Measurements from ENCODE around the gene SETD2.

DNA sequence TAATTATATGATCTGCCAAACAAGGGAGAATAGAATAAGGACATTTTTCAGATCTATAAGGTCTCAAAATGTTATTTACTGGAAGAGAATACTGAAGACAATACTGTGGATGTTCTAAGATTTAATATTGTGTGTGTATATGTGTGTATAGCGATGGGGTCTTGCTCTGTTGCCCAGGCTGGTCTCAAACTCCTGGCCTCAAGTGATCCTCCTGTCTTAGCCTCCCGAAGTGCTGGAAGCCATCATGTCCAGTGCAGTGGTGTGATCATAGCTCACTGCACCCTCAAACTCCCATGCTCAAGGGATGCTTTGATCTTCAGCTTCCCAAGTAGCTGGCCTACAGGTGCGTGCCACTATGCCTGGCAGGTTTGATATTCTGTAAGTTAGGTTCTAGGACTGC, 93.1 kb downstream of the SETD2 start:
- TF ChIP-seq, protein P1, sequence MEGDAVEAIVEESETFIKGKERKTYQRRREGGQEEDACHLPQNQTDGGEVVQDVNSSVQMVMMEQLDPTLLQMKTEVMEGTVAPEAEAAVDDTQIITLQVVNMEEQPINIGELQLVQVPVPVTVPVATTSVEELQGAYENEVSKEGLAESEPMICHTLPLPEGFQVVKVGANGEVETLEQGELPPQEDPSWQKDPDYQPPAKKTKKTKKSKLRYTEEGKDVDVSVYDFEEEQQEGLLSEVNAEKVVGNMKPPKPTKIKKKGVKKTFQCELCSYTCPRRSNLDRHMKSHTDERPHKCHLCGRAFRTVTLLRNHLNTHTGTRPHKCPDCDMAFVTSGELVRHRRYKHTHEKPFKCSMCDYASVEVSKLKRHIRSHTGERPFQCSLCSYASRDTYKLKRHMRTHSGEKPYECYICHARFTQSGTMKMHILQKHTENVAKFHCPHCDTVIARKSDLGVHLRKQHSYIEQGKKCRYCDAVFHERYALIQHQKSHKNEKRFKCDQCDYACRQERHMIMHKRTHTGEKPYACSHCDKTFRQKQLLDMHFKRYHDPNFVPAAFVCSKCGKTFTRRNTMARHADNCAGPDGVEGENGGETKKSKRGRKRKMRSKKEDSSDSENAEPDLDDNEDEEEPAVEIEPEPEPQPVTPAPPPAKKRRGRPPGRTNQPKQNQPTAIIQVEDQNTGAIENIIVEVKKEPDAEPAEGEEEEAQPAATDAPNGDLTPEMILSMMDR (IDR thresholded peaks at IDR 0.05; ENCODE audit: low read depth, low read length, poor library complexity, severe bottlenecking): no peak
- no peak for TF ChIP-seq EZH2phosphoT487 (IDR thresholded peaks at IDR 0.05; ENCODE audit: borderline replicate concordance, low read length)

Data from DOHH2 (cell line).